Measurements from ENCODE around the gene FZD10.

The FZD10 gene

DNA sequence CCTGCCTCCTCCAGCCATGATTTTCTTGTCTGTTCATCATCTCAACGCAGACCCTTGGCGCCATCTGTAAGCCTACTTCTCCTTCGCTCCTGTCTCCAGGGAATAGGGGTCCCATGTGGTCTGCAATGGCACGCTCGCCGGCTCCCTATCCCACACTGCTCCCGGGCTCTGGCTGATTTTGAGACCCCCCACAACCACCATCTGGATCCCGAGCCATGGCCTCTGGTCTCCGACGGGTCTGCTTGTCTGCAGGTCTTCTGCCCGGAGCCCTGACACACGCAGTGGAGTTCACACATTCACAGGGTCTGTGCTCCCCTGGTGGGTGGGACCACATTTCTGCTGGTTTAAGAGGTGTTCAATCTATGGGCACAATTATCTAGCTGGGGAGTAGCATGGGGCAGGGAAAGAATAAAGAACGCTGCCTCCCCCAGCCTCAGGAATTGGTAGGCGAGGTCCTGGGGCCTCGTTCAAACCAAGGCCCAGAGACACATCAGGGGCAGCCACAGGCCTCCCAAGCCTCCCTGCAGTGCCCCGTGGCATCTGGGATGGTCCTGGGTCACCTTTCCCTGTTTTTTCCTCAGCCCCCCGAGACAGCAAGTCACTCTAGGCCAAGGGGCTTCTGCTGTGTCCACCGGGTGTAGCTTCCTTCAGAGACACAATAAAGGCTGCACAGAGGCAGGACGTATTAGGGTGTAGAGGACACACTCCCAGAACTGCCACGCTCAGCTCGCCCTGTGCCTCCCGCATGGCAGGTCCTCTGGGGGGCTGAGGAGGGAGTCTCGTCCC lies 21.5 kb downstream of the FZD10 start:
- no peak for DNase-seq

DNA sequence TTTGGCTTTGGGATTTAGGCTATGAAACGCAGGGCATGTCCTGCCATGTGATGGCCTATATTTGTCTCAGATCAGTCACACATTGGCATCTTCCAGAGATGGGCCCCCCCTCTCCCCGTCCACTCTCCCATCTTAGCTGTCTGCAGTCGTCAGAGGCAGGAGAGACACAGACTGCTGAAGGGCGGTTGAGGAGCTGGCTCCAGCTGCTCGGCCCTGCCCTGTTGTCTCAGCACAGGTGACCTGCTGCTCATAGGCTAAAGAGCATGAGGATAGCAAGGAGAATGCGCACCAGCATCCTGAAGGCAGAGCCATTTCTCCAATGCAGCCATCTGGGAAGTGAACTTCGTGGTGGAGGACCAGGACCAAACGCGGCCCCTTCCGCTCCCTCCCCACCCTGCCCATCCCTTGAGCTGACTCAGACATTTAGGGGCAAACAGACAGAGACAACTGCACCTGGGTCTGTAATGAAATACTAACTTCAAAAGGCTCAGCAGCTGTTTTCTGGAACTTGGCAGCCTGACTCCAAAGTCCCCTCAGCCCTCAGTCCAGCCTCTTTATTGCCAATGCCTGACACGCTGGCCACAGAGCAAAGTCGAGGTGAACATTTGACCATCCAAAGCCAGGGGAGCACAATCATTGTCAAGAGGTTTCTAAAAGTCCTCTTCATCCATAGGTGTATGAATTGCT lies 22.3 kb downstream of the FZD10 start:
- no peak for DNase-seq

- no peak for DNase-seq
These were observed 23.5 kb downstream of the FZD10 start for GRCh38 chr12:130185455-130186391.

DNA sequence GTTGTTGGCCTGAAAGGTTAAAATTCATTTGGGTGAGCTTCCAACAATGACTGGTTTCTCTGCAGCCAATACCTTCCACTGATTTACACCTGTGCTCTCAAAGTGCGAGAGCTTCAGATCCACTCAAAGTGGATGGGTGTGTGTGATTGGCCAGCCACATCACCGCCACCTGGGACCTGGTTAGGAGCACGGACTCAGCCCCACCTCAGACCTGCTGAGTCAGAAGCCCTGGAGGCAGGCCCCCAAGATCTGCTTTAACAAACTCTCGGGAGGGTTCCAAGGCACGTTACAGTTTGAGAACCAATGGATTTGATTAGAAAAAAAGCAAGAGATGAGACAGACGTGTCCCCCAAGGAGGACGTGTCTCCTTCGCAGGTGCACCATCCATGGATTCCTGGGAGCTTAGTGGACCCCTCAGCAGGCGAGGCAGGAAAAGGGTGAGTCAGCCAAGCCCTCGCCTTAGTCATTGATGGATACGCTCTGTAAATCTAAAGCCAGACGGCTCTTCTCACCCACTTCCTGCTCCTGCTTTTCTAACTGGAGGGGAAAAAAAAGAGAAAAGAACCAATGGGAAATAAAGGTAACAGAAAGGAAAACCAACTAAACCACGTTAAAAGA lies 24.5 kb downstream of the FZD10 start:
- DNase-seq: no peak

GRCh38 chr12:130192642-130193345 lies 30.5 kb downstream of the FZD10 start:
- no peak for DNase-seq

- DNase-seq: peak in 1 of 2 experiments; percentile 11
These were observed 31.9 kb downstream of the FZD10 start for GRCh38 chr12:130194154-130194553.

GRCh38 chr12:130195369-130195768 lies 33.1 kb downstream of the FZD10 start:
- DNase-seq: no peak

GRCh38 chr12:130195776-130196175 lies 33.5 kb downstream of the FZD10 start:
- no peak for DNase-seq

DNA sequence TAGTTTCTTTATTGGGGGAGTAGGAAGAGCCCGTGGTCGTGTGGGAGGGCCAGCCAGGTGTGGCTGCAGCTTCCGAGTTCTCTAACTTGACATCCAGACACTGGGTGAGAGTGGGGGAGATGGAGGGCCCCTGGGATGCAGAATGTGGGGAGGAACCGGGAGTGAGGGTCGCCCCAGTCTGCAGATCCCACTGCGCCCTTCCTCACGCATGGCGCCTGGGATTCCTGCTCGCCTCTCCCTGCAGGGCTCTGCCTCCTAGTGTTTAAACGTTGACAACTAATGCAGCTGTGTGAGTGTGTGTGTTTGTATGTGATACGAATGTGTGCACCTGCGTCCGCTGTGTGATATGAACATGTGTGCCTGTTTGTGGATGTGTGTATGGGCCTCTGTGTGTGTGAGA lies 34.6 kb downstream of the FZD10 start:
- no peak for DNase-seq

GRCh38 chr12:130198026-130198662 lies 35.9 kb downstream of the FZD10 start:
- peak in 1 of 2 experiments; percentile 61 for DNase-seq

DNA sequence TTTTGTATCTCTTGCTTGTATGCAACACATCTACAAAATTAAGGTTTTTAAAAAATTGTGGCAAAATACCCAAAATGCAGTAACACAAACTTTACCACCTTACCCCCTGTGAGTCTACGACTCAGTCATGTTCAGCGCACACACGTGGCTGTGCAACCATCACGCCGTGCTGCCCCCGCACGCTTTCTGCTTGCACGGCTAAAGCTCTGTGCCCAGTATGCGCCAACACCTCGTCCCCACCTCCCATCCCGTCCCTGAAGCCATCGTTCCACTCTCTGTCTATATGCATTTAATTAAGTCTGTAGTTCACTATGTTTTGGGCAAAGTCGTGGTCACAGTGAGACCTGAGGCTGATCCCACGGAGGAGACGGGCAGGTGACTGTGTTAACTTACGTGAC lies 36.4 kb downstream of the FZD10 start:
- no peak for DNase-seq

DNA sequence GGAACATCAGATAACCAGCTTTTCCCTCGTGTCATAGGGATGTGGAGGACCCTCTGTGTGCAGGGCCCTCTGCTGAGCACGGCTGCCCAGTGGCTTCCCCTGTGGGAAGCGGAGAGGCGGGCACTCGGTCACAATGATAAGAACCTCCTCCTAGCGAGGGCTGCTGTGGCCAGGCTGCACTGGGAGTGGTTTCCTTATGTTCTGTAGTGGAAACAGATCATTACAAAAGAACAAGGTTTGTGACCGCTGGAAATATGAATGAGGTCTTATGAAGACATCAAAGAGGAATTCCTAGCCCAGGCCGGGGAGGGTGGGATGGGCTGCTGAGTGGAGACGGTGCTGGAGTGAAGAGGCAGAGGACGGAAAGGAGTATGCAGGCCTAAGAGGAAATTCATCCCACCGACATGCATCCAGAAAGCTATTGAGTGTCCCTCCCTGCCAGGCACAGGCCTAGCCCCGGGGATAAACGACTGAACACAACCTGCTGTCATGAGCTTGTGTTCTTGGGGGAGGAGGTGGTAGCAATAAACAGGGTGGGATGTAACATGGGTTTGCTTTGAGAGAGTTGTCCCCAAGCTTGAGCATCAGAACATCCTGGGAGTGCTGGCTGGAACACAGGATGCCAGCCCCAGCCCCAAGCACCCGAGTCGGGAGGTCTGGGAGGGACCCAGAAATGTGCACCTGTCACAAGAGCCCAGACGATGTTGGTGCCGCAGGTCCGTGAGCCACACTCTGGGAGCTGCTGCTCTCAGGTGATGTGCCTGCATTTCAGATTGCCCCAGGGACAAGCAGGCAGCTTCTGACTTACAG lies 37.5 kb downstream of the FZD10 start:
- DNase-seq: no peak

DNA sequence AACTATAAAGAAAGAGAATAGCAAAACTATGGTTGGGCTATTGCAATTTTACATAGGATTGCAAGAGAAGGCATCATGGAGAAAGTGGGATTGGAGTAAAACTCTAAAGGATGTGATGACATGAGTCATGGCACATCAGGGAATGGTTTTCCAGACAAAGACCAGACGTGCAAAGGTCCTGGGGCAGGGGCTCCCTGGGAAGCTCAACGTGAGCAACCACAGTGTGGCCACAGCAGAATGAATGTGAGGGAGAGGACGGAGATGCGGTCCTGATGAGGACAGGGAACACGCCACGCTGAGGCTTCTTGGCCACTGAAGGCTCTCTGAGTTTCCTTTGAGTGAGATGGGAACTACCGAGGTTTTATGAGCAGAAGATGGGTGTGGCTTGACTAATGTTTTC lies 38.2 kb downstream of the FZD10 start:
- no peak for DNase-seq

DNA sequence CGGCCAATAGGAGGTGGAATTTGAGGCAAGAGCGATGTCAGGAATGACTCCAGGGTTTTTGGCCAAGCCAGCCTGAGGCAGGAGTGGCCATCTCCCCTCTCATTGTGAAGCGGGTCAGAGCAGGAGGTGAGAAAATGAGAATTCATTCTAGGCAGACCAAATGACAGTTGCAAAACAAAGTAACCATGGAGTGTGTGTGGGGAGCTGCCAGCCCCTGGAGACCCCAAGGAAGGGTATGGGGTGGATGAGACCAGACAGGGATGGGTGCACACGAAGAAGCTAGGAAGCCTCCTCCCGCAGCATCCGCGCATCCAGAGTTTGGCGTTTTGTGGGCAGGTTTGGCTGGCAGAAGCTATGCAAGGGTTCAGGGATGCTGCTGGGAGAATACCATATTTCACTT lies 38.8 kb downstream of the FZD10 start:
- no peak for DNase-seq

DNA sequence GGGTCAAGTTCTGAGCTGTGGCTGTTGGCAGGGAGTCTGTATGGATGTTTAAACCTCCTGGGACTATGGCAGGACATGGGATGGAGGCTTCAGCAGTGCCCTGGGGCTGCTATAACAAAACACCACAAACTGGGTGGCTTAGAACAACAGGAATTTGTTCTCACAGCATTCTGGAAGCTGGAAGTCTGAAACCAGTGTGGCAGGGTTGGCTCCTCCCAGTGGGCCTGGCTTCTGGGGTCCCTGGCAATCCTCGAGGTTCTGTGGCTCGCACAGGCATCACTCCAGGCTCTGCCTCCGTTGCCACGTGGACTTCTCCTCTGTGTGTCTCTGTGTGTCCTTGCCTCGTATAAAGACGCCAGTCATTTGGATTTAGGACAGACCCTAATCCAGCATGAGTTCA lies 39.9 kb downstream of the FZD10 start:
- DNase-seq: no peak

GRCh38 chr12:130203151-130203550 lies 40.9 kb downstream of the FZD10 start:
- DNase-seq: no peak

DNA sequence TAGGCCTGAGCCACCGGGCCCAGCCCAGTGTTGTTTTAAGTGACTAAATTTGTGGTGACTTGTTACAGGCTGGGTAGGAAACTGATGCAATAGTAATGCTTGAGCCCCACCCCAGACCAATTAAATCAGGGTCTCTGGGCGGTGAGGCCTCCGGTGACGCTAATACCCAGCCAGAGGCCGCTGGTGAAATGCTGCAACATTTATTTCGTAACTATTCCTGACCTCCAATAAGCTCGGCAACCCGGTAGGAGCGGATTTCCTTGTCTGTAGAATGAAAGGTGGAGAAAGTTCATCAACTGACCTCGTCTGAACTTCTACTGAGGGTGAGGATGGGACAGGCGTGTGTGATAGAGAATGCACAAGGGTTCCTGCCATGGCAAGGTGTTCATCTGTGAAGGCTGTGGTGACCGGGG lies 42.3 kb downstream of the FZD10 start:
- DNase-seq: no peak

- DNase-seq: no peak
These were observed 43.2 kb downstream of the FZD10 start for GRCh38 chr12:130205495-130205894.

- DNase-seq: no peak
These were observed 50.2 kb downstream of the FZD10 start for GRCh38 chr12:130212384-130212989.

DNA sequence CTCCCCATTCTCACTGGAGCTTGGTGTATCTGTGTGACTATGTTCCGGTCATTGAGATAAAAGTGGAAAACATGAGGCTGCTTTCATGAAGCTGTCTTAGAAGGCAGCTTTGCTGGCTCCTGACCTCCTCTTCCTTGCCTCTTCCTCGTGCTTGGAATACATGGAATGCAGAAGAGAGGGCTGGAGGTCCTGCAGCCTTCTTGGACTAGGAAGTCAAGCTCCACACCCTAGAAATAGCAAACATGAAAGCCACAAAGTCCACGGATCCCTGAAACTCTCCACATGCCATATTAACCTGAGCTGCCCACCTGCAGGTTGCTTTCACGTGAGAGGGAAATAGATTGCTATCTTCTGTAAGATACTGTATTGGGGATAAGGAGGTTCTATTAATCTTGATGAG lies 51.0 kb downstream of the FZD10 start:
- no peak for DNase-seq

All from cerebellar nuclear complex (tissue), 1 donor.